ENCODE measurements around the gene UBLCP1.
A peak's percentile ranks its signal among the peaks of the same experiment; 100 is the strongest.
"Not testable (repeated sequence)": the region's sequence is repeated elsewhere in the genome, so short reads cannot be mapped to it uniquely, and the experiment has no call there.

The UBLCP1 gene, protein sequence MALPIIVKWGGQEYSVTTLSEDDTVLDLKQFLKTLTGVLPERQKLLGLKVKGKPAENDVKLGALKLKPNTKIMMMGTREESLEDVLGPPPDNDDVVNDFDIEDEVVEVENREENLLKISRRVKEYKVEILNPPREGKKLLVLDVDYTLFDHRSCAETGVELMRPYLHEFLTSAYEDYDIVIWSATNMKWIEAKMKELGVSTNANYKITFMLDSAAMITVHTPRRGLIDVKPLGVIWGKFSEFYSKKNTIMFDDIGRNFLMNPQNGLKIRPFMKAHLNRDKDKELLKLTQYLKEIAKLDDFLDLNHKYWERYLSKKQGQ

DNA sequence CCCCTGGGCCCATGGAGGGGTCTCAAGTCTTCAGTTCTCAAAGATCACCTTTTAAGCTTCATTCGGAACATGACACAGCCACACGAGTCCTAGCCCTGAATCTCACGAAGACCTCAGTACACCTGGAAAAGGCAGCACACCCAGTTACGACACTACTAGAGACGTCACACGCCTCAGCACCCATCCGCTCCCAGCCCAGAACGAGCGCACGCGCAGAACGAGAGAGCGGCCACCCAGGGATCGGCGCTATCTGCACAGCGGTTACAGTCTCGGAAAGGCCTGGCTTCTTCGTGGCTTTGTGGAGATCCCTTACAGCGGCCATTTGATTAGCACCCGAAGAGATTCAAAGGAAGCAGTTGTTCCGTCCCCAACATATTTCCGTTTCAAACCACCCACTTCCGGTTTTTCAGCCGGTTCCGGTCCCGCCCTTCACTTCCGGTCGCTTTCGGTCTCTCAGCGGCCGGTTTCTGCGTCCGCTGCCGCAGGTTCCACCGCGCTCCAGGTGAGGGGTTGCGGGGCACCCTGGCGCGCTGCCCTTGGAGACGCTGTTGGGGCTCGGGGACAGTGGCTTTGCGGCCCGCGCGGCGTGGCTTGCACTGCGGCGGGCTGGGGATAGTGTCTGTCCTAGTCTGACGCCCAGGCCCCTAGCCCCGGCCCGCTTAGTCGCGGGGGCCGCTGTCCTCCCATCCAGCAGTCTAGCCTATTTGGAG is at the start of gene UBLCP1:
TSS of gene UBLCP1 (plus strand) at position 432 of the 710 bp plus-strand sequence. CDS start 5,626 bp downstream, outside the sequence.
- DNase-seq (ENCODE audit: low read depth in 1 of 2, low spot score in 1 of 2), result peak; percentile 56 to 57

DNA sequence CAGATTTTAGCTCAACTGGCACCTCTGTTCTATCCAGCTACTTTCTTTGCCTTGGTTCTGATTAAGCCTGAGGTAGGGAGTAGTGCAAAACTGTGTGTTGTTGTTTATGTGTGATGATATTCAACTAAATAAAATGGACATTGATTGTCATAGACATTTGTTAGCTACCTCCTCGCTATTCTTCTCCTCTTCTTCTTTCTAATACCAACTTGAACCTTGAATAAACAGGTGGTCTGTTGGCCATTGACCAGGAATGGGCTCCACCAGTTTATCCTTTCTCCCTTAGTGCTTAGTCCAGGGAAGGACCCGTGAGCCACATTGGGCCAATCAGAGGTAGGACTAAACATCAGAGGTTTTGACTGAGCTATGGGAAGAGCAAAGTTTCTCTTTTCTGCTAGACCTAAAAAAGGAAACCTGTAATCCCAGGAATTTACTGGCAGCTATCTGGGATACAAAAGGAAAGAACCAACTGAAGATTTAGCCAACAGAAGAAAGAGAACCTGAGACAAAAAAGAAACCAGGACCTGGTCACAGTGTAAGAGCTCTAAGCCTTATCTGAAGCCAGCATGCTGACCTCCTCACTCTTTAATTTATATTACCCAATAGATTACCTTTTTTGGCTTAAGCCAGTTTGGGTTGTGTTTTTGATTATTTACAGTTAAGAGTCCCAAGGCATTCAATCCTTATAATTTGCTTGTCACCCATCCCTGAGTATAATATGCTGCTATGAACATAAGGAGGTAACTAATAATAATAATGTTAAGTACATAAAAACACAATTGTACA is 48.4 kb upstream of the UBLCP1 start:
- no peak for DNase-seq (ENCODE audit: low read depth in 1 of 2, low spot score in 1 of 2)

DNA sequence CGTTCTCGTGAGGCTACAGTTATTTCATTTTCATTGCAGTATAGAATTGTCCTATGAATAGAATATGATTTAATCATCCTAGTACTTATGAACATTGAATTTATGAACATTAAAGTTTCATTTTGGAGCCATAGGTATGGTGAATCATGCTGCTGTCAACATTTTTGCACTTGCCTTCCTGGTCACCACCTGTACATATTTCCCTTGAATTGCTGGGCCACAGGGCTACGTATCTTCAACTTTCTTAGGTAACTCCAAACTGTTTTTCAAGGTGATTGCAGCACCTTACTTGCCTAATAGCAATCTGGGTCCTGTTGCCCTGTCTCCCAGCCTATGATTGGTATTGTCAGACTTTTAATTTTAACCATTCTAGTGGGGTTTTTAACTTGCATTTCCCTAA is 47.2 kb upstream of the UBLCP1 start:
- no peak for DNase-seq (ENCODE audit: low read depth in 1 of 2, low spot score in 1 of 2)

DNA sequence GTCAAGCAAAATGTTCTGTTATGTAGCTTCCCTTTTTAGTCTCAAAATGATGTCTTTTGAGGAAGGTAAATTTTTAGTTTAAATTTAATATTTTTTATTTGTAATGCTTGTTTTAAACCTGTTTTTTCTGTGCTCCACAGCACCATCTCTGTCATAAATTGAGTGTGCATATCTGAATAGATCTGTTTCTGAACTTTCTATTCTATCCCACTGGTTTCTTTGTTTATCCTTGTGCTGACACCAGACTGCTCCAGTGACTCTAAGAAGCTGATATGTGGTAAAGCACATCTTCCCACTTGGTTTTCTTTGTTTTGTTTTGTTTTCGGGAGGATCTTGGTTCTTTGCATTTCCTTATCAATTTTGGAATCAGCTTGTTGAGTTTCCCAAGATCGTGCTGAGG is 46.6 kb upstream of the UBLCP1 start:
- DNase-seq (ENCODE audit: low read depth in 1 of 2, low spot score in 1 of 2), result no peak

DNA sequence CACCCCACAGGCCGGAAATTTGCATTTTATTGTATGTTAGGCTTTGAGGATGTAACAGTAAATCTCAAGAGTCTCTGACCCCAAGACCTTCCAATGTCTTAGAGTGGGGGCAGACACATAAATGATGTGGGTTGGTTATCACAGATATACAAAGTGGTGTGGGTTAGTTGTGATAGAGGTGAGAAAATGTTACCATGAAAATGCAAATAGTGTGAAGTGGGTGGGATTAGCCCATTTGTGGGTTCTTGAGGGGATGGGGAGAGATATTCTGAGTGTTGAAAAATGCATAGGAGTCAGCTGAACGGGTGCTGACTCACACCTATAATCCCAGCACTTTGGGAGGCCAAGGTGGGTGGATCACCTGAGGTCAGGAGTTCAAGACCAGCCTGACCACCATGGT is 45.9 kb upstream of the UBLCP1 start:
- no peak for DNase-seq (ENCODE audit: low read depth in 1 of 2, low spot score in 1 of 2)

DNA sequence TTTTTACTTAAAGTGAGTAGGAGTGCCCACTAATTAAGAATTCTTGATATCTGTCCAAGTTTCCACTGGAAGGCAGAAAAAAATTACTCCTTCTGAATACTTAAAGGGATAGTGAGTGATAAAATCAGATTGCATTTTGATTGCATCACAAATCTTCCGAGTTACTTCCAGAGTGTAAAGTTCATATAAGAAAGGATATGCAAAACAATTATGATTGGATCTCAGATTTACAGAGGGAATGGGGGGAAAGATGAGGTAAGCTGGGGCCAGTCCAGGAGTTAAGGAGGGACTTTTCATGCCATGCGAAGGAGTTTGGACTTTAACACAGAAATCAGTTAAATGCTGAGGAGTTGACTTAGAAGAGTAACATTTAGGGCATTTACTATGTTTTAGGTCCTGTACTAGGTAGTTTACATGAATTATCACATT is 44.5 kb upstream of the UBLCP1 start:
- no peak for DNase-seq (ENCODE audit: low read depth in 1 of 2, low spot score in 1 of 2)

DNA sequence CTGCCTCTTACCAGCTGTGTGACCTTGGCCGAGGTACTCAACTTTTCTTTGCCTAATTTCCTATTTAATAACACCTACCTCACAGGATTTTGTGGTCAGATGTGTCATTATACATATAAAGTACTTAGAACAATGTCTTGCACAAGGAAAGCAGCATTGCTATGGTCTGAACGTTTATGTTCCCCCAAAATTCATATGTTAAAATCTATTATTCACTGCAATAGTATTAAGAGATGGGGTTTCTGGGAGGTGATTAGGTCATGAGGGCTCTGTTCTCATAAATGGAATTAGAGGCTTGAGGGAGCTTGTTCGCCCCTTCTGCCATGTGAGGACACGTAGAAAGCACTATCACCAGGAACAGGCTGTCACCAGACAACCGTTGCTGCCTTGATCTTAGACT is 42.9 kb upstream of the UBLCP1 start:
- DNase-seq (ENCODE audit: low read depth in 1 of 2, low spot score in 1 of 2), result no peak

DNA sequence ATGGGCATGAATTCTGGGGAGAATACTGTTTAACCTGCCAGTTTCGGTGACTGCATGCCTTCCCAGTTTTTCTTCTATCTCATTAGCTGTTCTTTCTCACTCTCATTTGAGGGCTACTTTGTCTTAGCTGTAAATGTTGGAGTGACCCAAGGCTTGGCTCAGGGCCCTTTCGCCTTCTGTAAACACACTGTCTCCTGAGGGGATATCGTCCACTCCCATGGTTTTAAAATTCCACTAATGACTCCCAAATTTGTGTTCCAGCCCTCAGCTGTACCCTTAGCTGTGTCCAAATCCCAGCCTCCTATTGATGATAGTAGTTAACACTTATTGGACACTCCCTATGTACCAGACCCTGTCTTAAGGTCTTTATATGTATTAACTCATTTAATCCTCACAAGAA is 39.6 kb upstream of the UBLCP1 start:
- DNase-seq (ENCODE audit: low read depth in 1 of 2, low spot score in 1 of 2), result no peak

DNA sequence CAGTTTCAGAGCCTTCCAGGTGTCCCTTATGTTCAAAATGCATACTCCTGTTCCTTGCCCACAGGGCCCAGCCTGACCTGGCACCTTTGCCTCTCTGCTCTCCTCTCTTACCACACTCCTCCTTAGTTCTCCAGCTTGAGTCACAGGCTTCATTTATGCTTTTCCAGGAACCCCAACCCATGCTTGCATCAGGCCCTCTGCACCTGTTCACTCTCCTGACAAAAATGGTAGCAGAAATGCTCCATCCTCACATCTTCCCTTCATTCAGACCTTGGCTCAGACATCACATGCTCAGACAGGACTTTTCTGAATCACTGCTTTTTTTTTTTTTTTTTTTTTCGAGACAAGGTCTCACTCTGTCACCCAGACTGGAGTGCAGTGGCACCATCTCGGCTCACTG is 38.6 kb upstream of the UBLCP1 start:
- DNase-seq (ENCODE audit: low read depth in 1 of 2, low spot score in 1 of 2), result no peak

DNA sequence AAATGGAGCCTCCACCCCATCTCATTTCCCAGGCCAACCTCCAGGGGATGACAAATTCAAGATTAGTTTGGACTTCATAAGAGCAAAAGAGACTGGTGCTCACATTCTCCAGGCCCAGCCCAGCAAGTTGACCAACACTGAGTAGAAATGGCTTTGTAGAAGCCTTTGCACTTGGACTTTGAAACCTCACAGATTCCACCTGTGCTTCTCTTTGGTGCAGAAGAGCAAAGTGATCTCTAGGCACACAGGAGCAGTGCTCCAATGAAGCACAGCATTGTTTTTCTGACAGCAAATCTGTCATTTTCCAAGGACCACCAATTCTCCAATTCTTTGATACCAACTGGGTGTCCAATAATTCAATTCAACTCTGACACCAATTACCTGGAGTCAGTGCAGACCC is 36.6 kb upstream of the UBLCP1 start:
- DNase-seq (ENCODE audit: low read depth in 1 of 2, low spot score in 1 of 2), result no peak

DNA sequence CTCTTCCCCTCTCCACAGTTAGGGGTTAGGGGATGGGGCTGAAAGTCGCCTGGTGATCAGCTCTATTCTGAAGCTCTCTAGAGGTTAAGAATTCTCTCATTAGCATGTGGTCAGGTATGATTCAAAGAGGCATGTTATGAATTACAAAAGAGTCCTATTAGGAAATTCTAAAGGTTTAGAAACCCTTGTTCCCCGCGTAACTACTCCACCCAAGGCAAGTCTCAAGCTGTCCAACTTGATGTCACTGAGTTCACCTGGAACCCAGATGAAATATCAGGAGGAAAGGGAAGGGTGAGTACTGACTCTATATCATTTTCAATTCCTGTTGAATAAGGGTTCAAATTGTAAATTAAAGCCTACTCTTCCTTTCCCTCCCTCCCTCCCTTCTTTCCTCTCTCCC is 35.6 kb upstream of the UBLCP1 start:
- no peak for DNase-seq (ENCODE audit: low read depth in 1 of 2, low spot score in 1 of 2)

DNA sequence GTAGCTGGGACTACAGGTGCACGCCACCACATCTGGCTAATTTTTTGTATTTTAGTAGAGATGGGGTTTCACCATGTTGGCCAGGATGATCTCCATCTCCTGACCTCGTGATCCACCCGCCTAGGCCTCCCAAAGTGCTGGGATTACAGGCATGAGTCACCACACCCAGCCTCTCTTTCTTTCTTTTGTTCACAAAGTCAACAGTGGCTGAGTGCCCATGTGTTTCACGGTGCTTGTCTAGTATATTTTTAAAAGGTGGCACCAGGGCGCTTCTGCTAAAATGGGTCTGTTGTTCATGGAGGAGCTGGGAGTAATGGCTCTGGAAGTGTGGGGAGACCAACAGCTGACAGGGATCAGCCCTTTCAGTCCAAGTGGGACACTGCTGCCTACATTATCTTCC is 35.0 kb upstream of the UBLCP1 start:
- DNase-seq (ENCODE audit: low read depth in 1 of 2, low spot score in 1 of 2), result not testable (repeated sequence)

DNA sequence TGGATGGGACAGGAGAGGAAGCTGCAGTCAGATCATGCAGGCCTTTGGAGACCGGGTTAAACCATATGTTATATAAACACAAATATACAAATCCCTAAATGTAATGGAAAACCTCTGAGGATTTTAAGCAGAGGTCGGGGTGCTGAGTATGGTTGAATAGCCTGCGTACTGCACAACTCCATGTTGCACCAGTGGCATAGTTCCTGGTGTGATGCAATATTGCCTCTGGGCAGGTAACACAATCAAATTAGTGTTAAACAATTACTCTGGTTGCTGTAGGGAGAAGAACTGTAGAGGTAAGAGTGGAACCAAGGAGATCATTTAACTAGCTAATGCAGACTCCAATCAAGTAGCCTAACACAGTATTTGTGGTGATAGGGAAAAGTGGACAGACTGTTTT is 32.4 kb upstream of the UBLCP1 start:
- DNase-seq (ENCODE audit: low read depth in 1 of 2, low spot score in 1 of 2), result no peak

DNA sequence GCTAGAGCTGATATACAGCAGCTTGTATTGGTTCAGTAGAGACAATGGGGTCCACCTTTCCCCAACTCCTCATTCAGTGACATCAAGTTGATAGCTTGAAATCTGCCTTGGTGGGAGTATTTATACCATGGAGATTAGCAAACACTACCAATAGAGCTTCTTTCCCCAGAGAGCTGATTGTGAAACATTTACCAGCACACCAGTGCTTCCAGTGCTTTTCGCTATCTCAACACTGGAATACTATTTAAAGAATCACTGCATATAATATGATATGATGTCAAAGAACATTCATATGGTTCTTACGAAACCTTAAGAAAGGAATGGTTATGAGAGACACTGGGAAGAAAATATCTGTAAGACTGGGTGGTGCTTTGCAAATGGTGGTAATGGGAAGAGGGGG is 31.9 kb upstream of the UBLCP1 start:
- no peak for DNase-seq (ENCODE audit: low read depth in 1 of 2, low spot score in 1 of 2)

DNA sequence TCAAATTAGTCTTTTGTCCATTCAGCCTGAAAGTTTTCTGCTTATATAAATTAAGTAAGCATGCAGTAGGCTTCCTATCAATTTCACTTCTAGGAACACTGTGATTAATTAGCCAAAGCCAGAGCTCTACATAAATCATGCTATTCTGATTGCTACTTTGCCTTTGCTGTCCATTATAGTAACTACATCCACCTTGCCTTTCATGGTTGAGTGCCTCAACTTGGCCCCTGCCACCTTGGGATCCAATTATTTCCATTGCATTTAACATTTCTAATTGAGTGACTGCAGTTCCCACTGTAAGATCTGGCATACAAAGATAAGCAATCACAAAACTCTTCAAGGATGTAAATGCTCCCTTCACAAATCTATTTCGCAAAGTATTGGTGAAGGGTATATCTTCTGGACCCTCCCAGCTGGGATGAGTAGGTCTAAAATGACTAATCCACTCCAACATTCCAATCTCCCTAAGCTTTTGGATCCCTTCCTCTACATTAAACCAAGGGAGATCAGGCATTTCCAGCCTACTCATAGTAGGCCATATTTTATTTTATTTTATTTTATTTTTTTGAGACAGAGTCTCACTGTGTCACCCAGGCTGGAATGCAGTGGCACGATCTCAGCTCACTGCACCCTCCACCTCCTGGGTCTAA is 27.1 kb upstream of the UBLCP1 start:
- DNase-seq (ENCODE audit: low read depth in 1 of 2, low spot score in 1 of 2), result not testable (repeated sequence)

DNA sequence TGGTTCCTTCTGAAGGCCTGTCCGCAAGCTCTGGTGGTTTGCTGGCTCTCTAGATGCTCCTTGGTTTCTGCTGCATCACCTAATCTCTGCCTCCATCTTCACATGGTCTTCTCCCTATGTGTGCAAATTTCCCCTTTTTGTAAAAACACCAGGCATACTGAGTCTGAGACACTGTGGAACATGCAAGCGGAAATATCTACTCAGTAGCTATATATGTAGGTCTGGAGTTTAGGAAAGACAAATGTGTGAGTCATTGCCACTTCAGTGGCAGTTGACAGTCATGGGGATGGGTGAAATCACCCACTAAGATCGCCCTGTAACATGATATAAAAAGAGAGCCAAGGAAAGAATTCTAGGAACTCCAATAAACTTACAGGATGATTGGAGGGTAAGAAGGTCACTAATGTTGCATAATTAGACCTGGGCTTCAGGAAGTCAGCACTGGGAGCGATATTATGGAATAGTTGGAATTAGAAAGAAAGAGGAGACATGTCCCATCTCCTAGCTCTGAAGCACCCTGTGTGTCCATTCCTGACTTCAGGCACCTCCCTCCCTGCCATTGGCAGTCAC is 22.7 kb upstream of the UBLCP1 start:
- no peak for DNase-seq (ENCODE audit: low read depth in 1 of 2, low spot score in 1 of 2)

DNA sequence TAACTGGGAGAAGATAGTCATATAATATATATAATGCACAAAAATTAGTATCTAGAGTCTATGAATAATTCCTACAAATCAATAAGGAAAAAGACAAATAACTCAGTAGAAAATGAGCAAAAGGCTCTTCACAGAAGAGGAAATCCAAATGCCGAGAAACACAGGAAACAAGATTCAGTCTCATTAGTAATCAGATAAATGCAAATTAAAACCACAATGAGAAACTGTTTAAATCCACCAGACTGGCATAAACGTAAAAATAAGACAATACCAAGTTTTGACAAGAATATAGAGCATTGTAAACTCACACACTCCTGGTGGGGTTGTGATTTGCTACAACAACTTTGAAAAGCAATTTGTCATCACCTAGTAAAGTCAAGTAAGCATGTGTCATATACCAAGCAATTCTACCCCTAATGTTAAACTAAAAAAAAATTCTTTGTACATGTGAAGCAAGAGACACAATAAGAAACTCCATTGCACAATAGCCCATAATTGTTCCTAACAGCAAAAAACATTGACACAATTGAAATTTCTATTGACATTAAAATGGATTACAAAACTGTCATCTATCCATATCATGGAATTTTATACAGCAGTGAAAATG is 21.0 kb upstream of the UBLCP1 start:
- no peak for DNase-seq (ENCODE audit: low read depth in 1 of 2, low spot score in 1 of 2)

DNA sequence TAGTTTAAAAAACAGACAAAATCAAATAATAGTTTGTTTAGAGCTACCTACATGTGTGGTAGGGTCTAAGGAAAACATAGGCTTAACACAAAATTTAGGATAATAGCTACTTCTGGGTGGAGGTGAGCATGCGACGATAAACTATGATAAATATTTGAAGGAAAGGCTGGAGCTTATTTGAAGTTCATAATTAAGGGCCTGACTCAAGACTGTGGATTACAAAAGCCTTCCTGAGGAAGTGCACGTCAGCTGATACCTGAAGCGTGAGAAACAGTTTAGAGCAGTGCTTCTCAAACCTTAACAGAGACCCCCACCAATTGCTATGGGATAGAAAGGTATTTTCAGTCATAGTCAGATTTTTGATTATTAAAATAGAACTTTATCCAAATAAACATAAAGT is 20.4 kb upstream of the UBLCP1 start:
- no peak for DNase-seq (ENCODE audit: low read depth in 1 of 2, low spot score in 1 of 2)

DNA sequence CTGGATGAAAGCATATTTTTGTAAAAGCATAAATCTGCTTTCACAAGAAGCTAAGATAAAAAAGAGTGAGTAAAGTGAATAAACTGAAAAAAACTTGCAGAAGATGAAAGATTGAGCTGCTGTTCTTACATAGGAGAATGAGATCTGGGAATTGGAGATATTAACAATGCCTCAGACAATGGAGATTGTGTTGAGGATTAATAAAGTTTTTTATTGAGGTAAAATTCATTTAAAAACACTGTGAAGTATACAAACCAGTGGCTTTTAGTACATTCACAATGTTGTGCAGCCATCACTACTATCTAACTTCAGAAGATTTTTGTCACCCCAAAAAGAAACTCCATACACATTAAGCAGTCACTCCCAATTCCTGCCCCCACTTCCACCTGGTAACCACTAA is 19.7 kb upstream of the UBLCP1 start:
- no peak for DNase-seq (ENCODE audit: low read depth in 1 of 2, low spot score in 1 of 2)

DNA sequence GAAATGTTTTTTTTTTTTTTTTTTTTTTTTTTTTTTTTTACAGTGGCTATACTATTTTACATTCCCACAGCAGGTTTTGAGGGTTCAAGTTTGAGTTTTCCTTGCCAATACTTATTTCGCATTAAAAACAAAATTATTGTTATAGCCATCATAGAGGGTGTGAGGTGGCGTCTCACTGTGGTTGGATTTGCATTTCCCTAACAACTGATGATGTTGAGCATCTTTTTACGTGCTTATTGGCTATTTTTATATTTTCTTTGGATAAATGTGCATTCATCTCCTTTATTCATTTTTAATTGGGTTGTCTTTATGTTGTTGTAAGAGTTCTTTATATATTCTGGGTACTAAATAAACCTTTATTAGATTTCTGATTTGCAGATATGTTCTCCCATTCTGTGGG is 18.9 kb upstream of the UBLCP1 start:
- no peak for DNase-seq (ENCODE audit: low read depth in 1 of 2, low spot score in 1 of 2)

DNA sequence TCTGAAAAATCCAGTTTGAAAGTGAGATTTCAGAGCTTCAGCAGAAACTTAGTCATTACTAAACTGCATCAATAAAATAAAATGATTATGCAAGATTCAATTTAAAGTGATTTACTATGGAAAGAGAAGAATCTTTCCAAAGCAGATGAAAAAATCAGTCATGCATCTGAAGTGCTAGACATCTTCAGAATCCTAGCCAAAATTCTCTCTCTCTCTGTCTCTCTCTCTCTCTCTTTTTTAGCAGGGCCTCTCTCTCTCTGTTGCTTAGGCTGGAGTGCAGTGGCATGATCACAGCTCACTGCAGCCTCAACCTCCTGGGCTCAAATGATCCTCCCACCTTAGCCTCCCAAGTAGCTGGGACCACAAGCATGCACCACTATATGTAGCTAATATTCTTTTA is 18.2 kb upstream of the UBLCP1 start:
- no peak for DNase-seq (ENCODE audit: low read depth in 1 of 2, low spot score in 1 of 2)
